ENCODE measurements around the gene FOXO4.

FOXO4 gene

DNA sequence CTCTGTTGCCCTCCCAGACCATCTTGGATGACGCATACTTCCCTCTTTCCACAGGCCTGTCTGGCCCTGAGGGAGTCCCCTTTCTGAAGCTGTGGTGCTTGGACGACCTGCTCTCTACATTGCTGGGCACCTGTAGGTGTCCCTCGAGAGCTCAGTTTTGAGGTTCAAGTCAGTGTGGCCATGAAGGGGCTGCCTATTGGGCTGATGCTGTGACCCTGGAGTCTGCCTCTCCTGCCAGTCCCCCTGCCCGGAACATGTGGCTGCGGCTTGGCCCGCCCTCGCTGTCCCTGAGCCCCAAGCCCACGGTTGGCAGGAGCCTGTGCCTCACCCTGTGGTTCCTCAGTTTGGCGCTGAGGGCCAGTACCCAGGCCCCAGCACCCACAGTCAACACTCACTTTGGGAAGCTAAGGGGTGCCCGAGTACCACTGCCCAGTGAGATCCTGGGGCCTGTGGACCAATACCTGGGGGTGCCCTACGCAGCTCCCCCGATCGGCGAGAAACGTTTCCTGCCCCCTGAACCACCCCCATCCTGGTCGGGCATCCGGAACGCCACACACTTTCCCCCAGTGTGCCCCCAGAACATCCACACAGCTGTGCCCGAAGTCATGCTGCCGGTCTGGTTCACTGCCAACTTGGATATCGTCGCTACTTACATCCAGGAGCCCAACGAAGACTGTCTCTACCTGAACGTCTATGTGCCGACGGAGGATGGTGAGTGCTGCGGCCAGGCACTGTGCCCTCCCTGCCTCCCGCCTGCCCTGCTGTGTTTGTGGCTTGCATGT is 52.0 kb downstream of the FOXO4 start:
- DNase-seq, result no peak

DNA sequence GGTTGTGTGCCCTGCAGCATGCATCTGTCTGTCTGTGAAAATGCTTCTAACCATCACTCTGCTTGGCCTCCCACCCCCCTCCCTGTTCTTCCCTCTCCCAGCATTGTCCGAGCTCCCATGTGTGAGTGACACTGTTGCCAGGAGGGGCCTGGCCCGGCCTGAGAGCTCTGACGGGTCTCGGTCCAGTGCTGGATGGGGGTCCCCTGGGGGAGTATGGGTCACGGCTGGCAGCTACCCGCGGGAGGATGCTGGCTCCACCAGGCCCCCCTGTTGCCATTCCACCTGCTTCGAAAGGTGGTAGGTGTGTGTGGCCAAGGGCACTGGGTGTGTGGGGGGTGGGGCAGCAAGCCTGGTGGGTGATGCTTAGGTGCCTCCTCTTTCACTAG is 52.6 kb downstream of the FOXO4 start:
- DNase-seq, result no peak

DNA sequence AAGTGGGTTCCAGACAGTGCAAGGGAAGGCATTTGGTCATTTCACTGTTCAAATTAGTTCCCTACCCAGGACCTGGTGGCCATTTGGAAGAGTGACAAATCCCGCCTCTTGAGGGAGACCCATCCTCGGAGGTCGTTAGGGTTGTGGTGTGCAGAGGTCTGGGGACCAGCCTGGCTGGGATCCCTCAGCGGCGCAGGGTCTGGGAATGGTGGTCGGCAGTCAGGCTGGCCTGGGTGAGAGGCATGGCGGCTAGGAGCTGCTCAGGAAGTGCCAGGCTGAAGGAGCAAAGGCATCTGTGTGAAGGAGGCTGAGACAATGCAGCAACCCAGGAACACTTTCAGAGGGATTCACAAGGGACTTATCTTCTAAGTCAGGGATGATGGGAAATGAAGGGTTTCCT is 55.7 kb downstream of the FOXO4 start:
- no peak for DNase-seq

Measured in NCI-H1930 (cell line).